ENCODE data around the gene IRX4. TPM values are rescaled to one million over a fixed set of nuclear protein-coding genes. Genes with fewer than 3 reads are reported as not detected.

The IRX4 gene
- total RNA-seq, 1 donor from 2014 or later, result 0.68 TPM

- H3K4me3 Mint-ChIP-seq (ENCODE audit: unreplicated experiment), result no peak overlapping the region
- Histone ChIP-seq H4K20me1 (ENCODE audit: insufficient read depth, low read length) (no peaks in the 10 kb centered on the region), H3K9me3 (ENCODE audit: insufficient read depth, low read depth, low read length) (no peaks in the 10 kb centered on the region), H3K79me2 (ENCODE audit: insufficient read depth, low read length) (no peaks in the 10 kb centered on the region), H3K9ac (ENCODE audit: low read length) (no peak overlapping the region), H3K4me1 (ENCODE audit: insufficient read depth, low read length) (no peaks in the 10 kb centered on the region), H3K27ac (ENCODE audit: low read depth, low read length) (no peak overlapping the region), H3K4me3 (ENCODE audit: insufficient read depth, low read depth, low read length) (no peak overlapping the region), H3K27me3 (ENCODE audit: insufficient read depth, low read length) (no peaks in the 10 kb centered on the region), H3K4me2 (ENCODE audit: low read length) (no peak overlapping the region), H3K36me3 (ENCODE audit: insufficient read depth, low read length) (no peaks in the 10 kb centered on the region), H2AFZ (ENCODE audit: low read depth, low read length) (no peak overlapping the region)
- no peaks in the 10 kb centered on the region for H3K36me3 Mint-ChIP-seq (ENCODE audit: low read depth, unreplicated experiment)
- peaks cover 4% of the 10 kb centered on the region for H3K9me3 Mint-ChIP-seq (ENCODE audit: unreplicated experiment)
- no peaks in the 10 kb centered on the region for H3K4me1 Mint-ChIP-seq (ENCODE audit: low read depth, unreplicated experiment)
- H3K27me3 Mint-ChIP-seq (ENCODE audit: low read depth, unreplicated experiment), result peaks cover 62% of the 10 kb centered on the region
- no peak for FAIRE-seq
- no peak overlapping the region for H3K27ac Mint-ChIP-seq (ENCODE audit: unreplicated experiment)
- TF ChIP-seq EZH2 (IDR thresholded peaks at IDR 0.05; ENCODE audit: insufficient read depth, low read length) (no peak), CTCF (IDR thresholded peaks at IDR 0.05; ENCODE audit: insufficient read depth, low read depth, low read length) (no peak)
- DNase-seq (ENCODE audit: low read depth), result no peak
Measured at GRCh38 chr5:1858436-1858835, 24.3 kb downstream of the IRX4 start.

- Histone ChIP-seq H2AFZ (ENCODE audit: low read depth, low read length) (no peak overlapping the region), H3K4me1 (ENCODE audit: insufficient read depth, low read length) (no peaks in the 10 kb centered on the region), H3K4me3 (ENCODE audit: insufficient read depth, low read depth, low read length) (no peak overlapping the region), H3K9me3 (ENCODE audit: insufficient read depth, low read depth, low read length) (no peaks in the 10 kb centered on the region), H4K20me1 (ENCODE audit: insufficient read depth, low read length) (no peaks in the 10 kb centered on the region), H3K9ac (ENCODE audit: low read length) (no peak overlapping the region), H3K79me2 (ENCODE audit: insufficient read depth, low read length) (no peaks in the 10 kb centered on the region), H3K36me3 (ENCODE audit: insufficient read depth, low read length) (no peaks in the 10 kb centered on the region), H3K27ac (ENCODE audit: low read depth, low read length) (no peak overlapping the region), H3K27me3 (ENCODE audit: insufficient read depth, low read length) (peaks cover 3% of the 10 kb centered on the region), H3K4me2 (ENCODE audit: low read length) (no peak overlapping the region)
- H3K36me3 Mint-ChIP-seq (ENCODE audit: low read depth, unreplicated experiment), result no peaks in the 10 kb centered on the region
- no peaks in the 10 kb centered on the region for H3K4me1 Mint-ChIP-seq (ENCODE audit: low read depth, unreplicated experiment)
- no peak overlapping the region for H3K27ac Mint-ChIP-seq (ENCODE audit: unreplicated experiment)
- H3K9me3 Mint-ChIP-seq (ENCODE audit: unreplicated experiment), result no peaks in the 10 kb centered on the region
- peaks cover 55% of the 10 kb centered on the region for H3K27me3 Mint-ChIP-seq (ENCODE audit: low read depth, unreplicated experiment)
- TF ChIP-seq CTCF (IDR thresholded peaks at IDR 0.05; ENCODE audit: insufficient read depth, low read depth, low read length), result no peak
- no peak for DNase-seq (ENCODE audit: low read depth)
- H3K4me3 Mint-ChIP-seq (ENCODE audit: unreplicated experiment), result no peak overlapping the region
- no peak for FAIRE-seq
Measured at GRCh38 chr5:1857256-1857600, 25.5 kb downstream of the IRX4 start.

- Histone ChIP-seq H3K27ac (ENCODE audit: low read depth, low read length) (no peak overlapping the region), H3K79me2 (ENCODE audit: insufficient read depth, low read length) (no peaks in the 10 kb centered on the region), H3K27me3 (ENCODE audit: insufficient read depth, low read length) (peaks cover 5% of the 10 kb centered on the region), H2AFZ (ENCODE audit: low read depth, low read length) (no peak overlapping the region), H3K4me1 (ENCODE audit: insufficient read depth, low read length) (no peaks in the 10 kb centered on the region), H3K9ac (ENCODE audit: low read length) (no peak overlapping the region), H3K4me3 (ENCODE audit: insufficient read depth, low read depth, low read length) (no peak overlapping the region), H3K9me3 (ENCODE audit: insufficient read depth, low read depth, low read length) (no peaks in the 10 kb centered on the region), H3K36me3 (ENCODE audit: insufficient read depth, low read length) (no peaks in the 10 kb centered on the region), H4K20me1 (ENCODE audit: insufficient read depth, low read length) (no peaks in the 10 kb centered on the region), H3K4me2 (ENCODE audit: low read length) (no peak overlapping the region)
- no peak overlapping the region for H3K4me3 Mint-ChIP-seq (ENCODE audit: unreplicated experiment)
- FAIRE-seq (no peak), DNase-seq (ENCODE audit: low read depth) (no peak)
- H3K27ac Mint-ChIP-seq (ENCODE audit: unreplicated experiment), result no peak overlapping the region
- TF ChIP-seq CTCF (IDR thresholded peaks at IDR 0.05; ENCODE audit: insufficient read depth, low read depth, low read length) (no peak), EZH2 (IDR thresholded peaks at IDR 0.05; ENCODE audit: insufficient read depth, low read length) (no peak)
- no peaks in the 10 kb centered on the region for H3K36me3 Mint-ChIP-seq (ENCODE audit: low read depth, unreplicated experiment)
- H3K4me1 Mint-ChIP-seq (ENCODE audit: low read depth, unreplicated experiment), result no peaks in the 10 kb centered on the region
- peaks cover 53% of the 10 kb centered on the region for H3K27me3 Mint-ChIP-seq (ENCODE audit: low read depth, unreplicated experiment)
- H3K9me3 Mint-ChIP-seq (ENCODE audit: unreplicated experiment), result no peaks in the 10 kb centered on the region
Measured at GRCh38 chr5:1856596-1857255, 26.0 kb downstream of the IRX4 start.
